GM12878 (cell line): ENCODE data around the gene HNMT. TPM values are rescaled to one million over a fixed set of nuclear protein-coding genes. Genes with fewer than 3 reads are reported as not detected.

Experiments
- ATAC-seq: fragments of 200-7000 bp; cut with Tn5 transposase; 3 replicates; pipeline ENCODE4 v1.9.1; 2020; ENCODE audit warnings: mild to moderate bottlenecking, moderate library complexity
- BruUV-seq: library from RNA; stranded (reverse); fragments of 400-500 nt; replicated peaks from 2 replicates; lab custom pipeline; 2021; lab: Mats Ljungman, UMichigan
- CTCF ChIA-PET: fragments of 300-600 bp; sonication (Branson Sonifier 250); formaldehyde crosslinking; extraction: SDS; loops from one replicate; lab custom pipeline; 2021; ENCODE audit warnings: inconsistent platforms; lab: Yijun Ruan, JAX
- POLR2A ChIA-PET: fragments of 350-600 bp; formaldehyde crosslinking; extraction: SDS; loops from one replicate; lab custom pipeline; 2021; ENCODE audit warnings: inconsistent platforms; lab: Charles Lee
- RAD21 ChIA-PET: fragments of 300-600 bp; sonication (Branson Sonifier 250); formaldehyde crosslinking; loops from one replicate; lab custom pipeline; 2023; ENCODE audit warnings: antibody characterized with exemption; ENCODE audit not compliant: unreplicated experiment; lab: Charles Lee
- SMC1A ChIA-PET: fragments of 300-600 bp; sonication (Branson Sonifier 250); formaldehyde crosslinking; loops from one replicate; lab custom pipeline; 2023; ENCODE audit not compliant: unreplicated experiment, uncharacterized antibody; lab: Charles Lee
- DNase-seq: peaks from one replicate; pipeline ENCODE4 v3.0.0-alpha.2; 2011; ENCODE audit warnings: low read depth, low spot score
- FAIRE-seq: peaks from 3 replicates; lab custom pipeline; 2011; peaks lifted over from hg19 to GRCh38; lab: Jason Lieb, UNC
- H2AFZ ChIP-seq: 2 replicates; pipeline ENCODE4 v1.6.0; 2011; ENCODE audit warnings: low read depth, low read length, control low read depth; ENCODE audit not compliant: control insufficient read depth
- H3K27ac ChIP-seq: 2 replicates; pipeline ENCODE4 v1.5.1; 2011; ENCODE audit warnings: control low read depth; ENCODE audit not compliant: control insufficient read depth, insufficient read depth
- H3K27me3 ChIP-seq, 2 experiments: replicated peaks in 1 of 2; 2 replicates each; pipeline versions ENCODE4 v1.6.0 to v1.6.1; 2011; ENCODE audit warnings: low read length in 1 of 2; ENCODE audit not compliant: control insufficient read depth in 2 of 2, insufficient read depth in 2 of 2
- H3K36me3 ChIP-seq, 2 experiments: 2 replicates each; pipeline ENCODE4 v1.5.1; 2011; ENCODE audit warnings: low read length in 1 of 2; ENCODE audit not compliant: control insufficient read depth in 2 of 2, insufficient read depth in 2 of 2
- H3K4me1 ChIP-seq: 2 replicates; pipeline ENCODE4 v1.6.1; 2011; ENCODE audit warnings: mild to moderate bottlenecking, low read length, moderate library complexity, mixed read lengths; ENCODE audit not compliant: control insufficient read depth, insufficient read depth
- H3K4me2 ChIP-seq: 2 replicates; pipeline ENCODE4 v1.6.0; 2011; ENCODE audit warnings: control low read depth; ENCODE audit not compliant: control insufficient read depth, insufficient read depth
- H3K4me3 ChIP-seq: fragments of 200-600 bp; sonication (generic); 2 replicates; pipeline ENCODE4 v1.5.1; 2016
- H3K79me2 ChIP-seq: 2 replicates; pipeline ENCODE4 v1.6.0; 2011; ENCODE audit warnings: low read length; ENCODE audit not compliant: control insufficient read depth, insufficient read depth
- H3K9ac ChIP-seq: 2 replicates; pipeline ENCODE4 v1.8.0; 2011; ENCODE audit warnings: low read length, control low read depth, mixed read lengths; ENCODE audit not compliant: control insufficient read depth, insufficient read depth
- H3K9me3 ChIP-seq: replicated peaks from 3 replicates; pipeline ENCODE4 v1.5.1; 2011; ENCODE audit warnings: mild to moderate bottlenecking, low read length; ENCODE audit not compliant: control insufficient read depth, insufficient read depth
- H4K20me1 ChIP-seq: 2 replicates; pipeline ENCODE4 v1.6.0; 2011; ENCODE audit not compliant: control insufficient read depth, insufficient read depth
- IRF4 ChIP-seq: IDR thresholded peaks from 2 replicates; pipeline ENCODE4 v1.6.1; 2011; ENCODE audit warnings: low read depth, low read length
- NFYA ChIP-seq: IDR thresholded peaks from 2 replicates; pipeline ENCODE4 v1.6.1; 2011; ENCODE audit warnings: low read depth, mild to moderate bottlenecking, low read length, improper control_type of control experiment, borderline replicate concordance
- ZBTB4 ChIP-seq: fragments of 450-650 bp; formaldehyde crosslinking; IDR thresholded peaks from 2 replicates; pipeline ENCODE4 v1.4.0; 2022; ENCODE audit warnings: mild to moderate bottlenecking, moderate library complexity
- WGBS: methylation state at CpG from one replicate; pipeline ENCODE4 v1.1.6; 2016; ENCODE audit warnings: low lambda C conversion rate; ENCODE audit not compliant: insufficient replicate concordance, insufficient coverage; ENCODE audit errors: missing lambda C conversion rate; 5-methylcytosine and 5-hydroxymethylcytosine counted together
- in situ Hi-C: fragments of 300-500 bp; cut with MboI; formaldehyde crosslinking; loops from 9 replicates; pipeline ENCODE4 v1.14.3; 2018; ENCODE audit warnings: mixed read lengths
- intact Hi-C: fragments of 100-400 bp; cut with micrococcal nuclease; formaldehyde crosslinking; loops from one replicate; pipeline ENCODE4 v1.14.2; 2022; ENCODE audit not compliant: unreplicated experiment
- polyA plus RNA-seq, 11 experiments: library from polyadenylated mRNA; depleted of rRNA in 4 of 11; unstranded in 6 of 11; stranded (reverse) in 5 of 11; fragments of >200 nt; fragmentation: Nextera tagmentation in 4 of 11; fragmentation: Illumina TruSeq in 1 of 11; extraction: Ambion mirVana in 4 of 11; extraction: Trizol in 1 of 11; gene quantifications; 1 replicate in 1 of 11; 2 replicates in 10 of 11; pipeline versions ENCODE4 v1.2.1 to v1.2.3, GENCODE V29; 2011 to 2016; ENCODE audit warnings: inconsistent platforms in 2 of 11, missing spikeins in 2 of 11, low read depth in 1 of 11
- total RNA-seq, 4 experiments: library from RNA; depleted of rRNA in 3 of 4; stranded (reverse); fragments of >200 nt in 3 of 4; fragmentation: Illumina TruSeq in 1 of 4; extraction: Trizol in 1 of 4; gene quantifications; 2 replicates each; pipeline versions ENCODE4 v1.2.1 to v1.2.3, GENCODE V29; 2013 to 2021

The HNMT gene
- total and polyA plus RNA-seq, 10 of the 15 experiments (the other 5 are each of a cell fraction or from before 2014, with no cell fraction given), result not detected

GRCh38 chr2:137968477-137969417 lies 4.5 kb downstream of the HNMT start:
- no peak for FAIRE-seq
- ATAC-seq, result no peak
- no TSS peak for BruUV-seq
- POLR2A ChIA-PET, result no interaction called here
- H3K9me3 ChIP-seq, result no peaks in the 10 kb centered on the region
- CTCF ChIA-PET, result no interaction called here
- no peak for DNase-seq
- 21% methylated on average over 6 of the region's 6 CpGs for WGBS
- H4K20me1 ChIP-seq, result no peaks in the 10 kb centered on the region
- no peaks in the 10 kb centered on the region for H3K27me3 ChIP-seq
- no peak overlapping the region for H3K4me2 ChIP-seq
- H3K79me2 ChIP-seq, result no peaks in the 10 kb centered on the region
- H2AFZ ChIP-seq, result no peak overlapping the region
- H3K4me1 ChIP-seq, result no peaks in the 10 kb centered on the region
- RAD21 ChIA-PET, result no interaction called here
- TF ChIP-seq IRF4, result no peak
- no peak for TF ChIP-seq NFYA
- TF ChIP-seq ZBTB4 (CRISPR knock-in tag), result no peak
- H3K27ac ChIP-seq, result no peak overlapping the region
- H3K36me3 ChIP-seq, result no peaks in the 10 kb centered on the region
- in situ Hi-C loops, result no loop called here
- SMC1A ChIA-PET, result no interaction called here
- intact Hi-C loops, result no loop called here
- no peak overlapping the region for H3K4me3 ChIP-seq
- no peak overlapping the region for H3K9ac ChIP-seq
